ENCODE results near the gene TAF10.

The TAF10 gene

GRCh38 chr11:6570691-6571427 is 41.2 kb downstream of the TAF10 start:
- no peaks in the 10 kb centered on the region for H3K36me3 ChIP-seq (ENCODE audit: insufficient read depth, low read length)
- no peaks in the 10 kb centered on the region for H3K9me3 ChIP-seq (ENCODE audit: insufficient read depth, low read depth, low read length)
- H3K9ac ChIP-seq (ENCODE audit: low read depth, low read length), result no peak overlapping the region
- H3K4me3 ChIP-seq (ENCODE audit: low read length), result no peak overlapping the region
- peaks cover 5% of the 10 kb centered on the region; the same call in 1 of the 2 replicates for H3K4me1 ChIP-seq (ENCODE audit: insufficient read depth, low read length)
- H3K27ac ChIP-seq (ENCODE audit: low read depth, low read length), result no peak overlapping the region
- no peaks in the 10 kb centered on the region for H3K27me3 ChIP-seq (ENCODE audit: insufficient read depth, low read length)
- 97% methylated on average over 62 of the region's 62 CpGs for WGBS

DNA sequence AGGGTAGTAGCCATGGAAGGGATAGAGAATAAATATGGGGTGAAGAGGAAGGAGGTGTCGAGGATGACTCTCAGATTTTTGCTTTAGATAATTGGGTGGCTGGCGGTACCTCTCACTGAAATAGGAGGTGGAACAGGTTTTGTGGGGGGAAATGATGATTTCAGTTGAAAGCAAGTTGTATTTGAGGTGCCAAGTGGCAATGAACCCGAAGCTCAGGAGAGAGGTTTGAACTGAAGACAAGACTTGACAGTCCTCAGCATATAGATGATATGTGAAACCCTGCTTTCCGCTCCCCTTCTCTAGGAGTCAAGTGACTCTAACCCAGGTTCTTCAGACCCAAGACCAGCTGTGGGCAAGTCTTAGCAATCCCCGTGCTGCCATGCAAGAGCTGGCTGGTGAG is 42.3 kb downstream of the TAF10 start:
- Histone ChIP-seq H3K27me3 (ENCODE audit: insufficient read depth, low read length) (no peaks in the 10 kb centered on the region), H3K36me3 (ENCODE audit: insufficient read depth, low read length) (no peaks in the 10 kb centered on the region), H3K9ac (ENCODE audit: low read depth, low read length) (no peak overlapping the region), H3K9me3 (ENCODE audit: insufficient read depth, low read depth, low read length) (no peaks in the 10 kb centered on the region), H3K4me3 (ENCODE audit: low read length) (no peak overlapping the region), H3K4me1 (ENCODE audit: insufficient read depth, low read length) (peaks cover 13% of the 10 kb centered on the region), H3K27ac (ENCODE audit: low read depth, low read length) (no peak overlapping the region)
- 85% methylated on average over 5 of the region's 5 CpGs for WGBS

DNA sequence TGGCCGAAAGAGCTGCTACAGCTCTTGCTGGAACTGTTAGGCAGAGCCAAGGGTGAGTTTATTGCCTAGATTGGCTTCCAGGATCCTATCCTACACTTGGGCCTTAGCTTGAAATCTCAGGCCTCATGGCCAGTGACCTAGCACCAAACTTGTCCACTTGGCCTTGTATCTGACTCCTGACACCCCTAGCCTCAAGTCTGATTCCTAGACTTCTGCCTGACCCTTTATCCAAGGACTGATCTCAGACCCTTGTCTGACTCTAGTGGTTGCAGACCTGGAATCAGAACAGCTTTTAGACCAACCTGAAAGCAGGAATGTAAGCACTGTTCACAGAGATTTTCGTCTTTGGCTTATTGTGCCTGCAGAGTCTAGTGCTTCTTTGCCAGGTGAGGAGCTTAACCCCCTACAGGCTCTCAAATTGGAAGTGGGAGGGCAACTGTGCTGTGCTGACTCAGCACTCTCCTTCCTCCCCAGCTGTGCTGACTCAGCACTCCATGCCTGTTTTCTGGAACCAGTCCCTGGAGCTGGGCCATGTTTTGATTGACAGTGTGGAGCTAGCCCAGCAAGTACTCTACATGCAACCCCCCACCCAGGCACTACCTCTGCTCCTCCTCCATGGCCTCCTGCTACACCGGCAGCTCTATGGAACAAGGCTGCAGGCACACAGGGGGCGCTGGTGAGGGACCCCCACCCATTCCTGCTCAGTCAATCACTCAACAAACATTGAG is 43.7 kb downstream of the TAF10 start:
- Histone ChIP-seq H3K9me3 (ENCODE audit: insufficient read depth, low read depth, low read length) (no peaks in the 10 kb centered on the region), H3K4me3 (ENCODE audit: low read length) (no peak overlapping the region), H3K4me1 (ENCODE audit: insufficient read depth, low read length) (peaks cover 15% of the 10 kb centered on the region), H3K27me3 (ENCODE audit: insufficient read depth, low read length) (no peaks in the 10 kb centered on the region), H3K36me3 (ENCODE audit: insufficient read depth, low read length) (no peaks in the 10 kb centered on the region), H3K27ac (ENCODE audit: low read depth, low read length) (no peak overlapping the region; the same call in 1 of the 2 replicates), H3K9ac (ENCODE audit: low read depth, low read length) (no peak overlapping the region)
- 77% methylated on average over 4 of the region's 4 CpGs for WGBS

GRCh38 chr11:6567371-6567745 is 44.7 kb downstream of the TAF10 start:
- H3K4me1 ChIP-seq (ENCODE audit: insufficient read depth, low read length), result peaks cover 18% of the 10 kb centered on the region
- H3K36me3 ChIP-seq (ENCODE audit: insufficient read depth, low read length), result no peaks in the 10 kb centered on the region
- no peak overlapping the region for H3K4me3 ChIP-seq (ENCODE audit: low read length)
- H3K27me3 ChIP-seq (ENCODE audit: insufficient read depth, low read length), result no peaks in the 10 kb centered on the region
- no peak overlapping the region for H3K27ac ChIP-seq (ENCODE audit: low read depth, low read length)
- no peak overlapping the region for H3K9ac ChIP-seq (ENCODE audit: low read depth, low read length)
- no peaks in the 10 kb centered on the region for H3K9me3 ChIP-seq (ENCODE audit: insufficient read depth, low read depth, low read length)
- 96% methylated on average over 7 of the region's 7 CpGs for WGBS

DNA sequence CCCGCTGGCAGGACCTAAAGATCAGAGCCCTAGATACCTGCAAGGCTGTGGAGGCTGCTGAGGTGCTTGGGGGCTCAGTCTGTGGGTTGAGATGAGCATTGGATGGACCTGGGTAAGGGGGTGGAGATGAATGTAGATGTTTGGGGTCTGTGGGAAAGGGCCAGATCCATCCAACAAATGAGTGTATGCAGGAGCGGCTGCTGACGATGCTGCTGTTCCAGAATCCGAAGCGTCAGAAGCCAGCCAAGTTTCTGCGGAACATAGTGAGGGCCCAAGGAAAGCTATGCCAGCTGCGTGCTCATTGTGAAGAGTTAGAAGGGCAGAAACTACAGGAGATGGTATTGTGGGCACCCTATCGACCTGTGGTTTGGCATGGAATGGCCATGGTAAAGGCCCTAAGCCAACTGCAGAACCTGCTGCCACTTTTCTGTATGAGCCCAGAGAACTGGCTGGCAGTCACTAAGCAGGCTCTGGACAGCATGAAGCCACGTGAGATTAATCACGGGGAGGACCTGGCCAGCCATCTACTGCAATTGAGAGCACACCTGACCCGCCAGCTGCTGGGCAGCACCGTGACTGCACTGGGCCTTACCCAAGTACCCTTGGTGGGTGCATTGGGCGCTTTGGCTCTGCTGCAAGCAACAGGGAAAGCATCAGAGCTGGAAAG is 45.2 kb downstream of the TAF10 start:
- Histone ChIP-seq H3K27ac (ENCODE audit: low read depth, low read length) (no peak overlapping the region), H3K9ac (ENCODE audit: low read depth, low read length) (no peak overlapping the region), H3K4me3 (ENCODE audit: low read length) (no peak overlapping the region), H3K27me3 (ENCODE audit: insufficient read depth, low read length) (no peaks in the 10 kb centered on the region), H3K36me3 (ENCODE audit: insufficient read depth, low read length) (no peaks in the 10 kb centered on the region), H3K9me3 (ENCODE audit: insufficient read depth, low read depth, low read length) (no peaks in the 10 kb centered on the region), H3K4me1 (ENCODE audit: insufficient read depth, low read length) (peaks cover 18% of the 10 kb centered on the region)
- 86% methylated on average over 13 of the region's 13 CpGs for WGBS

GRCh38 chr11:6565988-6566703 is 45.9 kb downstream of the TAF10 start:
- H3K4me3 ChIP-seq (ENCODE audit: low read length), result no peak overlapping the region
- H3K27me3 ChIP-seq (ENCODE audit: insufficient read depth, low read length), result no peaks in the 10 kb centered on the region
- H3K27ac ChIP-seq (ENCODE audit: low read depth, low read length), result no peak overlapping the region
- H3K9me3 ChIP-seq (ENCODE audit: insufficient read depth, low read depth, low read length), result no peaks in the 10 kb centered on the region
- H3K9ac ChIP-seq (ENCODE audit: low read depth, low read length), result no peak overlapping the region
- H3K36me3 ChIP-seq (ENCODE audit: insufficient read depth, low read length), result no peaks in the 10 kb centered on the region
- H3K4me1 ChIP-seq (ENCODE audit: insufficient read depth, low read length), result peaks cover 18% of the 10 kb centered on the region
- WGBS, result 92% methylated on average over 5 of the region's 5 CpGs

GRCh38 chr11:6565325-6565724 is 46.7 kb downstream of the TAF10 start:
- Histone ChIP-seq H3K27ac (ENCODE audit: low read depth, low read length) (no peak overlapping the region; the same call in 1 of the 2 replicates), H3K4me3 (ENCODE audit: low read length) (no peak overlapping the region), H3K9me3 (ENCODE audit: insufficient read depth, low read depth, low read length) (no peaks in the 10 kb centered on the region), H3K4me1 (ENCODE audit: insufficient read depth, low read length) (peaks cover 18% of the 10 kb centered on the region), H3K27me3 (ENCODE audit: insufficient read depth, low read length) (no peaks in the 10 kb centered on the region), H3K36me3 (ENCODE audit: insufficient read depth, low read length) (no peaks in the 10 kb centered on the region), H3K9ac (ENCODE audit: low read depth, low read length) (no peak overlapping the region)
- 82% methylated on average over 2 of the region's 2 CpGs for WGBS

DNA sequence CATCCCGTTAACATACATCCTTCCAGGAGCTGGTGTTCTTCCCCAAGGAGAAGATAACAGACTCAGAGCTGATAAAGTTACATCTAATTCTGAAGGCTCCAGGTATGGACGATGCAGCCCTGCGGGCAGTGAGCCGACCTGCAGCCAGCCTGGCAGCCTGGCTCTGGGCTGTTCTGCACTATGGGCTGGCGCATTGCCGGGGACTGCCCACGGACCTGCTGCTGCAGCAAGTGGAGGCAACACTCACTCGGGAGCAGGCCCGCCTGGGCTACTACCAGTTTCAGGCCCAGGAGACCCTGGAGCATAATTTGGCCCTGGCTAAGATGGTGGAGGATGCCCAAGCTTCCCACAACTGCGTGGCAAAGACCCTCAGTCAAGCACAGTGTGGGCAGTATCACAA is 48.3 kb downstream of the TAF10 start:
- Histone ChIP-seq H3K9ac (ENCODE audit: low read depth, low read length) (no peak overlapping the region), H3K4me1 (ENCODE audit: insufficient read depth, low read length) (peaks cover 18% of the 10 kb centered on the region), H3K36me3 (ENCODE audit: insufficient read depth, low read length) (no peaks in the 10 kb centered on the region), H3K9me3 (ENCODE audit: insufficient read depth, low read depth, low read length) (no peaks in the 10 kb centered on the region), H3K4me3 (ENCODE audit: low read length) (no peak overlapping the region), H3K27me3 (ENCODE audit: insufficient read depth, low read length) (no peaks in the 10 kb centered on the region), H3K27ac (ENCODE audit: low read depth, low read length) (no peak overlapping the region)
- WGBS, result 95% methylated on average over 10 of the region's 10 CpGs

DNA sequence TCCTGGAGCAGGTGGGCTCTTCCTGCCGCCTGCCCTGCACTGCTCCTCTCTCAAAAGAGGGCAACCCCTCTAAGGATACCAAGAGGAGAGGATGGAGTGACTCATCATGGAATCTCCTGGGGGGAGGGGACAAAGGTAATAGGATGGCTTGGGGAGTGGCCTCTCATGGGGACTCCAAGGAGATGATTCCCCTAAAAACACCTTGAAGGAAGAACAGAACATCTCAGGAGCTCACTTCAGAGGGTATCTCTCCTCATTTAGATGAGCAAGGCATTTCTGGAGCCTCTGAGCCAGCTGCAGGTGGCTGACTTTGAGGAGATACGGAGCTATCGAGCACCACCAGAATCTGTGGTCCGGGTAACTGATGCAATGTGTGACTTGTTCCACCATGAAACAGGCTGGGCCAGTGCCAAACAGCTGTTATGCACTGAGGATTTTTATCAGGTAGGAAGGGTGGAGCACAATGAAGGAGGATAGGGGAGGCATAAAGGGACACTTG is 48.8 kb downstream of the TAF10 start:
- no peak overlapping the region for H3K4me3 ChIP-seq (ENCODE audit: low read length)
- H3K36me3 ChIP-seq (ENCODE audit: insufficient read depth, low read length), result no peaks in the 10 kb centered on the region
- WGBS, result 90% methylated on average over 4 of the region's 4 CpGs
- H3K27ac ChIP-seq (ENCODE audit: low read depth, low read length), result no peak overlapping the region
- no peak overlapping the region for H3K9ac ChIP-seq (ENCODE audit: low read depth, low read length)
- no peaks in the 10 kb centered on the region for H3K9me3 ChIP-seq (ENCODE audit: insufficient read depth, low read depth, low read length)
- peaks cover 16% of the 10 kb centered on the region for H3K4me1 ChIP-seq (ENCODE audit: insufficient read depth, low read length)
- no peaks in the 10 kb centered on the region for H3K27me3 ChIP-seq (ENCODE audit: insufficient read depth, low read length)

DNA sequence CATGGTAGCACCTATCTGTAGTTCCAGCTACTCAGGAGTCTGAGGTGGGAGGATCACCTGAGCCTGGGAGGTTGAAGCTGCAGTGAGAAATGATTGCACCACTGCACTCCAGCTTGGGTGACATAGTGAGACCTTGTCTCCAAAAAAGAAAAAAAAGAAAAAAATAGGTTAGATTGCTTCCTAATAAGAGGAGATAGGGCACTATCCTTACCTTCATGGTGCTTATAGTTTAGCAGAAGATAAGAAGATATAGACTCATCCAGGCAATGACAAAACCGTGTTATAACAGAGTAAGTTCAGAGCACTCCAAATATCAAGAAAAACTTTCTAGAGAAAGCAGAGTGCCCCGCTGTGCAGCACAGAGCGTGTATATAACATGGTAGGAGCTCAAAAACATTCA is 50.7 kb downstream of the TAF10 start:
- H3K36me3 ChIP-seq (ENCODE audit: insufficient read depth, low read length), result no peaks in the 10 kb centered on the region
- WGBS, result 94% methylated on average over 3 of the region's 3 CpGs
- H3K4me1 ChIP-seq (ENCODE audit: insufficient read depth, low read length), result peaks cover 13% of the 10 kb centered on the region
- no peak overlapping the region for H3K9ac ChIP-seq (ENCODE audit: low read depth, low read length)
- no peak overlapping the region for H3K27ac ChIP-seq (ENCODE audit: low read depth, low read length)
- H3K27me3 ChIP-seq (ENCODE audit: insufficient read depth, low read length), result no peaks in the 10 kb centered on the region
- H3K4me3 ChIP-seq (ENCODE audit: low read length), result no peak overlapping the region
- H3K9me3 ChIP-seq (ENCODE audit: insufficient read depth, low read depth, low read length), result no peaks in the 10 kb centered on the region

Data from HUES64 (cell line).